Fibroblast of the aortic adventitia (primary cell): ENCODE results near the gene ASTN1. TPM values are rescaled to one million over a fixed set of nuclear protein-coding genes. Genes with fewer than 3 reads are reported as not detected.

ENCODE experiments used
- DNase-seq: peaks from one replicate; pipeline ENCODE4 v3.0.0-alpha.2; 2010; ENCODE audit warnings: low read depth
- H3K4me3 ChIP-seq: 2 replicates; pipeline ENCODE4 v1.5.1; 2011; ENCODE audit warnings: low read depth, mild to moderate bottlenecking, control low read depth, low read length, moderate library complexity
- CTCF ChIP-seq: IDR thresholded peaks from 2 replicates; pipeline ENCODE4 v1.5.1; 2011; ENCODE audit warnings: mild to moderate bottlenecking, low read length, control low read depth, inconsistent platforms; ENCODE audit not compliant: insufficient read depth
- total RNA-seq: library from RNA; depleted of rRNA; stranded (reverse); fragments of >200 nt; gene quantifications from 2 replicates; pipeline ENCODE4 v1.2.3, GENCODE V29; 2012; ENCODE audit warnings: low replicate concordance

The ASTN1 gene
- total RNA-seq, 1 donor = under 0.01 TPM

- no peak for DNase-seq
- no peak overlapping the region for H3K4me3 ChIP-seq
- no peak for TF ChIP-seq CTCF
Observed at GRCh38 chr1:176964687-176965086, 199.8 kb downstream of the ASTN1 start.

GRCh38 chr1:176963181-176963580, 201.3 kb downstream of the ASTN1 start:
- DNase-seq = no peak
- H3K4me3 ChIP-seq = no peak overlapping the region
- no peak for TF ChIP-seq CTCF

GRCh38 chr1:176961678-176962077, 202.8 kb downstream of the ASTN1 start:
- TF ChIP-seq CTCF = no peak
- no peak for DNase-seq
- H3K4me3 ChIP-seq = no peak overlapping the region

GRCh38 chr1:176959191-176959820, 205.2 kb downstream of the ASTN1 start:
- no peak for DNase-seq
- TF ChIP-seq CTCF = no peak
- H3K4me3 ChIP-seq = no peak overlapping the region

- H3K4me3 ChIP-seq = no peak overlapping the region
- TF ChIP-seq CTCF = no peak
- DNase-seq = no peak
Observed at GRCh38 chr1:176957603-176958002, 206.9 kb downstream of the ASTN1 start.

- no peak overlapping the region for H3K4me3 ChIP-seq
- DNase-seq = peak; percentile 2
- TF ChIP-seq CTCF = no peak
Observed at GRCh38 chr1:176954242-176954641, 210.3 kb downstream of the ASTN1 start.
